ENCODE data around the gene F2RL2.

Gene F2RL2

DNA sequence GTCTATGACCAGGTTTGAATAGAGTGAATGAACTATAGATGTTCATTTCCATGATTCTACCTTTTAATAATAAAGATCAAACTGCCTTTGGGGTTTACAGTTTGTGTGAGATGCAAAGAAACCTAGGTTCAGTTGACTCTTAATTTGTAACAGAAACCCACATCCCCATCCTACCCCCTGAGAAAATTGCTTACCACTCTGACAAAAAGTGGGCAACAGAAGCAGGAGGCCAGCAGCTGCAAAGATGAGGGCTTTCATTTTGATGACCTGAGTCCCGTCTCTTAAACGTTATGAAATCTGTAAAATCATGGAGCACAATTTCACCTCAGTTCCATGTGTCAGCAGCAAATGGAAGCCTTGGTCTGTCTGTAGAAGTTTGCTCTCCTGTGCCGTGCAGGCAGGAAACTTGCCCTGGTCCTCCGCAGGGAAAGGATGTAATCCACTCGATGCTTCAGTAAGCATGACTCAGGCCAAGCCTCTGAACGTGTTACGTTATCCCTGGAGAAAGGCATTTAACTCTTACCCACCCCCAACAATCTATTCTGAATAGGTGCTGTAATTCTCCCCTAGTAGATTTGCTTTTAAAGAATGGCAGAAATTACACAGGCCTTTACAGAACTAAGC, at the start of gene F2RL2:
F2RL2 (minus strand) TSS at position 431 of the 624 bp plus-strand sequence; CDS start at position 258, 173 bp downstream.
- no peak for DNase-seq

- DNase-seq: no peak
Measured at GRCh38 chr5:76672242-76672641, 49.0 kb upstream of the F2RL2 start.

GRCh38 chr5:76670508-76670907, 47.3 kb upstream of the F2RL2 start:
- no peak for DNase-seq

- no peak for DNase-seq
Measured at GRCh38 chr5:76669245-76669644, 46.0 kb upstream of the F2RL2 start.

GRCh38 chr5:76667495-76667894, 44.3 kb upstream of the F2RL2 start:
- DNase-seq: no peak

- DNase-seq: no peak
Measured at GRCh38 chr5:76664079-76664478, 40.9 kb upstream of the F2RL2 start.

DNA sequence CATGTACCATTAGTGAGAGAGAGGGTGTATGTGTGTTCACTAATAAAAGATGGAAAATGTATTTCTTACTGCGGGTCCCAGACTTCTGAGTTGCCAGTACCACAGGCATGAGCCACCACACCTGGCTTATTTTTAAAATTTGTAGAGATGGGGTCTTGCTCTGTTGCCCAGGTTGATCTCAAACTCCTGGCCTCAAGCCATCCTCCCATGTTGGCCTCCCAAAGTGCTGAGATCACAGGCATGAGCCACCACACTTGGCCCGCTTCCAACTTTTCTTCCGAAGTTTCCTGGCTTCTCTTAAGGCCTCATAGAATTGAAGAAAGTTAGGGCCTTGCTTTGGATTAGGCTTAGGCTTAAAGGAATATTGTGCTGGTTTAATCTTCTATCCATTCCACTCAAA, 40.4 kb upstream of the F2RL2 start:
- no peak for DNase-seq

- no peak for DNase-seq
Measured at GRCh38 chr5:76662521-76662920, 39.3 kb upstream of the F2RL2 start.

- DNase-seq: no peak
Measured at GRCh38 chr5:76660360-76660759, 37.2 kb upstream of the F2RL2 start.

GRCh38 chr5:76657683-76658311, 34.6 kb upstream of the F2RL2 start:
- DNase-seq: no peak

DNA sequence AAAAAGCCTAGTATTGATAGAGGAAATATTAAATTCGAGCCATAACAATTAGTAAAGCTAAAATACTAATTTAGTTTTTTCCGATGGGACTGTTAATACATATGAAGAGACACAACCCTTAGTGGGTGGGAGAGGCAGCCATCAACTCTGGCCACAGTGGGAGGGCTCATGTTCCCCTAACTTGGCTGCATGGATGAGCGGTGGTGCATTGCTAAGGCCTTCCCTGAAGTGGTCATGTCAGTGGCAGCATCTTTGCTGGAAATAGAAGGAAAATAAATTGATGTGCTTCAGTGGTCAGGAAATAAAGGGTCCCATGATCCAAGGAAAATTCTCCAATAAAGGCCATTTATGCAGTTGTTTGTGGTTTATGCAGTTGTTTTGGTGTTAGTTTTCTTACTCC, 33.9 kb upstream of the F2RL2 start:
- DNase-seq: no peak

DNA sequence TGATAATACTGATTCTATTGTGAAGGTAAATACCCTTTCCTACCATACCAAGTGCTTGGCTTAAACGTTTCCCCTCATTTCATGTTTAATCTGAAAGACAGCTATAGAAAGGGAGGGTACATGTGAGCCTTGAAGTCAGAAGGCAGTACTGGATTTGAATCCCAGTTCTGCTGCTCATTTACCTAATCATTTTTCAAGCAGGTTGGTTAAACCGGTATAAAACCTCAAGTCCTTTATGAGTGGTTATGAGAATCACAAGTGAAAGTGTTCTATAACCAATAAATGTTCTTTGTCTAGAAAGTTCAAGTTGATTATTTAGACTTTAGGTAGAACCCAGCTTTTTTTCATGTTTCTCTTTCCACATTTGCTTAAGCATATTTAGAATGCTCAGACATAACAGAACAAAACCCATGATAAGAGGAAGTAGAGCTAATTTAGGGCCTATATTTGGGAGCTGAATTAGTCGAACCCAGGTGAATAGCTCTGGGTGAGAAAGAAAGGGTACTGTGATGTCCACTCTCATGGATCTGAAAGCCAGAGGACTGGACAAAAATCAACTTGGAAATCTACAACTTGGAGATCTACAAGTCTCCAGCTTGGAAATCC, 29.7 kb upstream of the F2RL2 start:
- no peak for DNase-seq

DNA sequence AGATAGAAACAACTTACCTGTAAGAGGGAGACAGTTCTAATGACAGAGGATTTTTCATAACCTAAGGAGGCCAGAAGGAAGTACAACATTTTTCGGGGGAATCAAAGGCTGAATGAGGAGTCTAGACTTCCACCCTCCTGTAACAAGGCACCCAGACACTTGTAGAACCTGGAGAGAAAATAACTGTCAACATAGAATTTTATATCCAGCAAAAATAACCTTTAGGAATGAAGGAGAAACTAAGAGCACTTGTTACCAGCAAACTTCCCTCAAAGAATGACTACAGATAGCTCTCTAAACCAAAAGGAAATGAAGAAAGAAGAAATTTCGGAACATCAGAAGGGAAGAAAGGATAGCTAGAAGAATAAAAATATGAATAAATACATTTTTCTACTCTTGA, 25.9 kb upstream of the F2RL2 start:
- no peak for DNase-seq

DNA sequence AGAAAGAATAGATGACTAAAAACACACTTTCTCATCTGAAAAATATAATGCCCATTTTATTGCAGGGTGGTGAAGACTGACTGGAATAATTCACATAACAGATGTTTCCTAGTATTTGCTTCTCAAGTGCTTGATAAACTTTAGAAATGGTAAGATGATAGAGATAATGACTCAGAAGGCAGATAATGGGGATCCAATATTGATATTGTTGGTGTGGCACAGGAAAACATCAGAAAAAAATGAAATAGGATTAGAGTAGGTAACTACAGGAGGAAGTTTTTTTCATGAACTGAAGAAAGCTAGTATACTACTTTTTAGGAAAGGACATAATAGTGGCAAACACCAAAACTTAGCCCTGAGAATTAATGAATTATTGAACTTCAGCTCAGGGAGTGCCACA, 20.2 kb upstream of the F2RL2 start:
- DNase-seq: no peak

GRCh38 chr5:76642390-76643040, 19.3 kb upstream of the F2RL2 start:
- DNase-seq: no peak

DNA sequence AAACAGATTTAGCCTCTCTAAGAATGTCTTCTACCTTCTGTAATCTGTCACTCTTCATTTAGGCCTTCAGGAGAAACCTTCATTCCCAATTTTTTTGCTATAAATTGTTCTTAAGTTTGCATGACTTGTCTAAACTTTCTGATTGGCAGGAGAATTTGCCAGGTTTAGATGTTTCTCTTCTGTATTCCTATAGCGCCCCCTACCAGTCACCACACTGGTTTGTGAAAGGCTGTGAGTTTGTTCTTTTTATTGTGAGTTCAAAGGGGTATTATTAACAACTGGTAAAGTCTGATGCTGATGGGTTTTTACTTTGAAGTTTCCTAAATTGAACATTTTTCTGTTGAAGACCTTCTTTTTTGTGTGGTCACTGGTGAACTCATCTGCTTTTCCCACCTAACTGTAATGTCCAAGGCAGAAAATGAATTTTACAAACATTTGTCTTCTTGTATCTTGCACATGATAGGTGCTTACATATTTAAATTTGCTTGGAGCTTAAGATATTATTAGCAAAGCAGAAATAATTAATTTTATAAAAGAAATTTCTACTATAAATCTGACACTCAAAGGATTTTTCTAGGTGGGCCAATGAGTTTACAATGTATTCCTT, 18.4 kb upstream of the F2RL2 start:
- DNase-seq: peak; percentile 23 to 38

DNA sequence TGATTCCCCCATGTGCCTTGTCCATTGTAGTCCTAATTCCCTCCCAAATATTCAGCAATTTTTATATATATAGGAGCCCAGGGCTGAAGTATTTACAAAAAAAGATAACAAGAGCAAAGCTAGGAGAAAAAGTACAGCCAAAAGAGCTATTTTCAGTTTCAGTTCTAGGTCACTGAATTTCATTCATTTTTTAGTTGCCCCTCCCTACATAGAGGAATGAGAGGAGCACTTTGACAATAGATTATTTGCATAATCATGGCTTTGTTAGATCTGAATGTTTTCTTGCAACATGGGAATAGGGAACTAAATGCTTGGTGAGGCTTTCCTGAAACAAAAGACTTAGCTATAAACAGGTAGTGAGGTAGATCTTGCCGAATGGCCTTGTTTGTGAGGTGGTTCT, 15.3 kb upstream of the F2RL2 start:
- DNase-seq: no peak

GRCh38 chr5:76637490-76637889, 14.3 kb upstream of the F2RL2 start:
- no peak for DNase-seq

DNA sequence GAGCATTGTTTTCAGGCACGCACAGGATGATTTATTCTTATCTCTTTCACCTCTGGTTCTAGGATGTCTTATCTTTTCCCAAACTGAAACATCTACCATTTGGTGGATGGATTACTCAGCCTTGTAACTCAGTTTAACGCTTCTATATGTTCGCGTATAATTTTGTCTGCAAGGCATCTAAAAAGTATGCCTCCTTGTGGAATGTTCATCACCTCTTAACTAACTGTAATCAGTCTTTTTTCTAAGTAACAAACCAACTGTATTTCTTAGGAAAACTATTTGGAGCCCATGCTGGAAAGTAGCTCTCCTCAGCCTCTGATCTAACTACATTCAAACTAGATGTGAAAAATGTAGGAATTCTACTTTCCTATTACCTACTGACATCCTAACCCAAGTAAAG, 11.5 kb upstream of the F2RL2 start:
- no peak for DNase-seq

GRCh38 chr5:76626738-76627137, 3.5 kb upstream of the F2RL2 start:
- no peak for DNase-seq

DNA sequence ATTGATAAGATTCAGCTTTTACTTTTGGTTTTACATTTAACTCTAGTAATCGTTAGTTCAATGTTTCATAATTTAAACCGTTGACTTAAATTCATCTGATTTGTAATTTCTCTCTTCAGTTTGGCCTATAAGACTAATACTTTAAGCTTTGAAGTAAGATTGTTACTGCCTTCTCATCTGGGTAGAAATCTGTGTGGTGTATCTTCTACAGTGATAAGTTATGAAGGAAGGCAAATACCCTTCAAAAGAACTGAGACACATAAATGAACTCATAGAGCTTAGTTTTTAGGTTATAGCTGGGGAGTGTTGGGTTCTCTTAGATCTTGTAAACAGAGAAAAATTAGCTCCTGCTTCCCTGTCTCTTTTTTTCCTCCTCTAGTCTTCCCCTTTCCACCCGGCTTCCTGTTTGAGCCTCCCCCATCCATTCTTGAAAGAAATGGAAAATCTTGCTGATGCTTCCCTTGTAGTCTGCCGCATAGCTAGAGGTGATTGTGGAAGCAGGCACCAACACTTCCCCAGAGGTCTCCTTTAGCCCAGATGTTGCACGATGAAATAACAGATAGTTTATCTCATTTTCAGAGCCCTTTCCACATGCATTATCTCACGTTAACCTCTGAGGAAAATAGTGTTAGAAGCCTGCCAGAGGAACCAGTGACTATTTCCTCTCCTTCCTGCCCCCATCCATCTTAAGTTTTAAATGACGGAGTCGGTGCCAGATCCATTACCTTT, 2.0 kb upstream of the F2RL2 start:
- no peak for DNase-seq

DNA sequence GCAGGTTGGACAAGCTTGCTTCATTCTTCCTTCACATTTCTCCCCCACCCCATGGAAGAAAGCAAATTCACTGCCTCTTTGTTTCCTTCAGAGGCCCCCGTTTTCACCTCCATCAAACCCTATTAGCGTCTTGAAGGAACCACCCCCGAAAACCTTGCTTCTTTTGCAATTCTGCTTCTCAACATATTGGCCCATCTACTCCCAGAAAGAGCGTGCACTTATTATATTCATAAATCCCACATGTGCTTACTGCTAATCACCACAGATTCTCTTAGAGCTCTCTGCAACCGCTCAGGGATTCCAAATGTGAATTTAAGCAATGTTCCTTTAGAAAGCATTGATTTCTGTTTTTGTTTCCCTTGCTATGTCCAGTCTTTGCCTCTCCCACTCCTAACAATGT, 1.1 kb downstream of the F2RL2 start:
- DNase-seq: no peak

DNA sequence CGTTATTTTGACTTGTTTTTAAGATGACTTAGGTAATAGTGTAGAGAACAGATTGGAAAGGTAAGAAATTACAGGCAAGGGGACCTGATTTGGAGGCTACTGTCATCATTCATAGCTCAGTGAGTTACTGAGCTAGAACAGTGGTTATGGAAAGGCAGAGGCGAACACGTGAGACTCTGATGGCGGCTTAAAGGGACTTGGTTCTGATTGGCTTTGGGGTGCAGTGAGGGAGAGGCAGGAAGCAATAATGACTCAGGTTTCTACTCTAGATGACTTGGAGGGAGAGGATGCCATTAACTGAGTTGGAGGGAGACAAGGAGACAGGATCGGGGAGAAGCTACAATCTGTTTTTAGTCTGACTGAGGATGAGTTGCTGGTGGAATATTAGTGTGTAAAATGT, 3.0 kb downstream of the F2RL2 start:
- no peak for DNase-seq

Data from NCI-H2081 (cell line).